ENCODE data around the gene MPV17.

- no peak for TF ChIP-seq CTCF (conservative IDR thresholded peaks at IDR 0.05)
- no peak for TF ChIP-seq ZFX (IDR thresholded peaks at IDR 0.05)
Observed at GRCh38 chr2:27294928-27295327, 28.0 kb downstream of the MPV17 start.

Measured in C4-2B (cell line).